Activated T-cell treated with anti-CD3 and anti-CD28 coated beads, Interleukin-2, amount 50 U/mL, for 48 hours (primary cell): ENCODE data around the gene NOM1.
A peak's percentile ranks its signal among the peaks of the same experiment; 100 is the strongest.
"Not testable (repeated sequence)": the region's sequence is repeated elsewhere in the genome, so short reads cannot be mapped to it uniquely, and the experiment has no call there.

ENCODE experiments used
- DNase-seq, 2 experiments: peaks; one replicate each; pipeline ENCODE4 v3.0.0-alpha.2; 2020

Gene NOM1

GRCh38 chr7:156941393-156942182 is 7.9 kb upstream of the NOM1 start:
- DNase-seq: no peak

- peak; percentile 30 to 44 for DNase-seq
Observed at GRCh38 chr7:156942708-156943090, 6.8 kb upstream of the NOM1 start.

- no peak for DNase-seq
Observed at GRCh38 chr7:156943091-156944041, 6.1 kb upstream of the NOM1 start.

DNA sequence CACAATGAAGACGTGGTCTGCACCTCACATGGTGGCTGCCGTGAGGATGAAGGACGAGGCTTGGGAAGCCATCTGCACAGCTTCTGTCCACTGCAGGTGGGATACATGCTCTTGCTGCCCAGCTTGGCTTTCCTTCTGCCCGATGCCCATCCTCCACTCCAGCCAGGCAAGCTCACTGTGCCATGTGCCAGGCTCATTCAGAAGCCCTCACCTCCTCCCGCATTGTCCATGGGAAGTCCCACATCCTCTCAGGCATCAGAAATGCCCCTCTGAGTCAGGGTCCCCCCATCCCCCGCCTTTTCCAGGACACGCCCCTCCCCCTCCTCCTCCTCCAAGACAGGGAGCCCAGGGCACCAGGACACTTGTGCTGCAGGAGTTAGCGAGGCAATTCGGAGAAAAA is 4.6 kb upstream of the NOM1 start:
- no peak for DNase-seq

- no peak for DNase-seq
Observed at GRCh38 chr7:156947120-156947843, 2.2 kb upstream of the NOM1 start.

GRCh38 chr7:156948361-156948760 is 1.2 kb upstream of the NOM1 start:
- DNase-seq: no peak

DNA sequence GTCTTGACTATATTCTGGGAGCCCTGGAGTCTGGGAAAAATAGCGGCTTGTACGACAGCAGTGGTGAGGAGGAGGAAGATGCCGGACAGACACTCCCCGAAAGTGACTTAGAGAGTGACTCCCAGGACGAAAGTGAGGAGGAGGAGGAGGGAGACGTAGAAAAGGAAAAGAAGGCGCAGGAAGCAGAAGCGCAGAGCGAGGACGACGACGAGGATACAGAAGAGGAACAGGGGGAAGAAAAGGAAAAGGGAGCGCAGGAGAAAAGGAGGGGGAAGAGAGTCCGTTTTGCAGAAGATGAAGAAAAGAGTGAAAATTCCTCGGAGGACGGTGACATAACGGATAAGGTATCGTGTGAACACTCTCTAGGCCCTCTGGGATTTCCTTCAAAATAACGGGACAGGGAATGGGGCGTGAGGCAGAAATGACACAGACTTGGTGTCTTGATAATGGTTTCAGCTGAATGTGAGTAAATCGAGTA is 908 bp downstream of the NOM1 start:
- DNase-seq: no peak

- DNase-seq: not testable (repeated sequence)
Observed at GRCh38 chr7:156953215-156953614, 3.7 kb downstream of the NOM1 start.

DNA sequence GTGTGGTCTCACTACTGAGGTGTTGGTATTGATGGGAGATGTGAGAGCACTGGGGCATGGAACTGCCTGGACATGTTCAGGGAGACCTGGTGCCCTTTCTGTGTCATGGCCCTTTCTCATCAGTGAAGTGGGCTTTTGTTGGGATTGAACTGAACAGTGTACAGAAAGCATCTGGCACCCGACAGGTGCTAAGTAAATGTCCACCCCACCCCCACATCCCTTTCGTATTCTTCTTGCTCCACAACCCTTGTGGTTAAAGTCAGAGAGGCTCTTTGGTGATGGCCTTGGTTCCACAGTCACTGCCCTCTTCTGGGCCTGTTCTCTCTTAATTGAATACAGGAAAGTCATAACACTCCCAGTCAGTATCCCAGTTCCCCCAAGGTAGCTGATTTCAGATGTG is 5.4 kb downstream of the NOM1 start:
- no peak for DNase-seq

DNA sequence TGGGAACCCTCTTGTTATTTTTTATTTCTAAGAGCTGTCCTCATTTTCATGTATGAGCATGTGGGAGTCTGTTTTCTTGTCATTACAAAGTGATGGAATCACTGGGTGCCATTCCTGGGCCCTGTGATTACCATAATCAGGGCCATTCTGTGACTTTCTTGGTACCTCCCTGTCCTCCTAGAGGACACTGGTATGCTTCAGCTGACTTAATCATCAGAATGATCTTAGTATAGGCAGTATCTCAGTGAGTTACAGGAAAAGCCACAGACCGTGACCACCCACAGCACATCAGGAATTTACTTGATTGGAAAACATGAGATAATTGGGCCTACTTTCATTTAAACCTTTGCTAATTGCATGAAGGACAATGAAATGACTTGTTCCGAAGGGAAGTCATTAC is 7.2 kb downstream of the NOM1 start:
- DNase-seq: no peak

DNA sequence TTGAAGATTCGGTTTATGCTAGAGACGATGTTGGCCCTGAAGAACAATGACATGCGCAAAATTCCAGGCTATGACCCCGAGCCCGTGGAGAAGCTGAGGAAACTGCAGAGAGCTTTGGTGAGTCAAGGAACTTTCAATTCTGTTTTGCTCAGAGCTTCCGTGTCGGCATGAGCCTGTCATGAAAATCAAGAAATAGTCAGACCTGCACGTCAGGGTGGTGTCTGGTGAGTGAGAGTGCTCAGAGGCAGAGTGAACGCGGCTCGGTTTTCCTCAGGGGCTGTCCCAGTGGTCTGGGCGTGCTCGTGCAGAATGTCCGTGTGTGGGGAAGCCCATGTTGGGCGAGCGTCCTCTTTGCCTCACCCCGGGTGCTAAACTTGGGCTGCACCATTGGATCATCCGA is 12.6 kb downstream of the NOM1 start:
- DNase-seq: no peak

DNA sequence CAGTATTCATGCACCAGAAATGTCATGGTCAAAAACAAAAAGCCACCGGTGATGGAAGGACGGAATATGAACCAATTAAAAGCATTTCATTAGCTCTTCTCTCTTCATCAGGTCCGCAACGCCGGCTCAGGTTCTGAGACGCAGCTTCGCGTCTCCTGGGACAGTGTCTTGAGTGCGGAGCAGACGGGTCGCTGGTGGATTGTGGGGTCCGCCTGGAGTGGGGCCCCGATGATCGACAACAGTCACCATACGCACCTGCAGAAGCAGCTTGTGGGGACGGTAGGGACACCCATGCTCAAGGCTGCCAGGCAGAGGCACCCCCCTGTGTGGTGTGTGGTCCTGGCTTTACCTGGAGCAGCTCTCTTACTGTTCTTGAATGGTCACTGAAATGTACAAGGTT is 13.4 kb downstream of the NOM1 start:
- DNase-seq: no peak

- no peak for DNase-seq
Observed at GRCh38 chr7:156963472-156963871, 14.0 kb downstream of the NOM1 start.

GRCh38 chr7:156964971-156965370 is 15.5 kb downstream of the NOM1 start:
- no peak for DNase-seq

- no peak for DNase-seq
Observed at GRCh38 chr7:156966387-156966786, 16.9 kb downstream of the NOM1 start.

- no peak for DNase-seq
Observed at GRCh38 chr7:156968183-156968582, 18.7 kb downstream of the NOM1 start.

GRCh38 chr7:156969972-156970420 is 20.5 kb downstream of the NOM1 start:
- DNase-seq: no peak

- no peak for DNase-seq
Observed at GRCh38 chr7:156975620-156976019, 26.1 kb downstream of the NOM1 start.

DNA sequence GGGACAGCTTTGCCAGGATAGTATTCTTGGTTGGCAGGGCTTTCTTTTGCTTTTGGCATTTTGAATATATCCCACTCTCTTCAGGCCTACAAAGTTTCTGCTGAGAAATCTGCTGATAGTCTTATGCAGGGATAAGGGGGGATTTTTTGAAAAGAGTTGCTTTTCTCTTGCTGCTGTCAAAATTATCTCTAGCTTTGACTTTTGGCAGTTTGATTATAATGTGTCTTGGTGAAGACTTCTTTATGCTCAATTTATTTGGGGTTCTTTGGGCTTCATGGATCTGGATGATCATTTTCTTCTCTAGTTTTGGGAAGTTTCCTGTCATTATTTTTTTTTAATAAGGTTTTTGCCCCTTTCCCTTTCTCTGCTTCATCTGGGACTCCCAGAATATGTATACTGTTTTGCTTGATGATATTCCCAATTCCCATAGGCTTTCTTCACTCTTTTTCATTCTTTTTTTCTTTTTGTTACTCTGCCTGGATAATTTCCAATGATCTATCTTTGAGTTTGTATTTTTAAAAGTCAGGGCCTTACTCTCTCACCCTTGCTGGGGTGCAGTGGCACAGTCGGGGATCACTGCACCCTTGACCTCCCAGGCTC is 29.6 kb downstream of the NOM1 start:
- no peak for DNase-seq

DNA sequence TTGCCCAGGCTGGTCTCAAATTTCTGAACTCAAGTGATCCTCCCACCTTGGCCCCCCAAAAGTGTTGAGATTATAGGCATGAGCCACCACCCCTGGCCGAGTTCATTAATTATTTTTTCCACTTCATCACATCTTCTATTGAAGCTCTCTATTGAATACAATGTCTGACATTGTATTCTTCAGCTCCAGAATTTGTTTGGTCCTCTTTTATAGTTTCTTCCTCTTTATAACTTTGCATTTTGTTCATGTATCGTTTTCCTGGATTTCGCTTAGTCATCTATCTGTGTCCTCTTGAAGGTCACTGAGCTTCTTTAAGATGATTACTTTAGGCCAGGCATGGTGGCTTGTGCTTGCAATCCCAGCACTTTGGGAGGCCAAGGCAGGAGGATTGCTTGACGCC is 30.2 kb downstream of the NOM1 start:
- no peak for DNase-seq

GRCh38 chr7:156984174-156984891 is 34.8 kb downstream of the NOM1 start:
- DNase-seq: no peak
